Bronchial epithelial cell (primary cell): ENCODE data around the gene BCO1. TPM values are rescaled to one million over a fixed set of nuclear protein-coding genes. Genes with fewer than 3 reads are reported as not detected.

ENCODE experiments used
- DNase-seq: peaks from one replicate; pipeline ENCODE4 v3.0.0-alpha.2; 2010; ENCODE audit warnings: low read depth
- FAIRE-seq: peaks from 2 replicates; lab custom pipeline; 2011; peaks lifted over from hg19 to GRCh38; lab: Jason Lieb, UNC
- H3K27me3 ChIP-seq: 2 replicates; pipeline ENCODE4 v1.5.1; 2011; ENCODE audit warnings: low read length; ENCODE audit not compliant: control insufficient read depth, insufficient read depth
- H3K36me3 ChIP-seq: 2 replicates; pipeline ENCODE4 v1.5.1; 2011; ENCODE audit warnings: low read length; ENCODE audit not compliant: control insufficient read depth, insufficient read depth
- H3K4me3 ChIP-seq: 2 replicates; pipeline ENCODE4 v1.5.1; 2011; ENCODE audit warnings: mild to moderate bottlenecking, low read depth, low read length, control low read depth
- CTCF ChIP-seq: IDR thresholded peaks from 2 replicates; pipeline ENCODE4 v1.5.1; 2011; ENCODE audit warnings: mild to moderate bottlenecking, moderate library complexity, low read length, control low read depth, inconsistent platforms; ENCODE audit not compliant: insufficient read depth, severe bottlenecking
- total RNA-seq: library from RNA; depleted of rRNA; stranded (reverse); fragments of >200 nt; gene quantifications from 2 replicates; pipeline ENCODE4 v1.2.1, GENCODE V29; 2014

BCO1 gene
- total RNA-seq, 1 donor from 2014 or later = not detected

GRCh38 chr16:81335669-81336068, 97.2 kb downstream of the BCO1 start:
- DNase-seq (no peak), FAIRE-seq (no peak)
- Histone ChIP-seq H3K4me3 (no peak overlapping the region), H3K27me3 (no peaks in the 10 kb centered on the region), H3K36me3 (no peaks in the 10 kb centered on the region)
- TF ChIP-seq CTCF = no peak

- no peak for TF ChIP-seq CTCF
- FAIRE-seq = no peak
- no peak for DNase-seq
- H3K27me3 ChIP-seq = no peaks in the 10 kb centered on the region
- H3K4me3 ChIP-seq = no peak overlapping the region
- H3K36me3 ChIP-seq = no peaks in the 10 kb centered on the region
Observed at GRCh38 chr16:81337097-81337496, 98.6 kb downstream of the BCO1 start.

Other genes with a start within 250 kb of the BCO1 start
- gene CMC2, start 231.8 kb upstream of the BCO1 start, total RNA-seq = 25.0 and 72.2 TPM in 2 replicates
- gene CENPN, start 231.5 kb upstream of the BCO1 start, total RNA-seq = 3.9 and 8.6 TPM in 2 replicates
- 41.3 and 42.5 TPM in 2 replicates for gene ATMIN, start 202.8 kb upstream of the BCO1 start, total RNA-seq
- gene C16orf46, start 161.5 kb upstream of the BCO1 start, total RNA-seq = 0.26 and 0.53 TPM in 2 replicates
- 14.6 and 17.6 TPM in 2 replicates for gene GCSH, start 142.3 kb upstream of the BCO1 start, total RNA-seq
- gene GAN, start 76.3 kb downstream of the BCO1 start, total RNA-seq = 13.7 and 23.4 TPM in 2 replicates
- 21.1 and 22.3 TPM in 2 replicates for gene CMIP, start 206.1 kb downstream of the BCO1 start, total RNA-seq